ENCODE data around the gene ARNT2. TPM values are rescaled to one million over a fixed set of nuclear protein-coding genes. Genes with fewer than 3 reads are reported as not detected.

Gene ARNT2
- total and polyA plus RNA-seq, 4 experiments from 2014 or later: not detected

- Mint-ChIP-seq H3K4me1 (no peaks in the 10 kb centered on the region), H3K9me3 (no peaks in the 10 kb centered on the region), H3K27me3 (peaks cover 17 to 19% of the 10 kb centered on the region in 2 donors), H3K27ac (no peak overlapping the region), H3K4me3 (no peak overlapping the region), H3K36me3 (no peaks in the 10 kb centered on the region)
- Histone ChIP-seq H3K36me3 (ENCODE audit: insufficient read depth, low read length) (no peaks in the 10 kb centered on the region), H3K27me3 (ENCODE audit: insufficient read depth, low read length) (no peaks in the 10 kb centered on the region), H3K27ac (ENCODE audit: low read depth, low read length) (no peak overlapping the region), H3K4me1 (ENCODE audit: insufficient read depth, low read length) (no peaks in the 10 kb centered on the region), H3K4me3 (ENCODE audit: low read length in 2 of 2) (no peak overlapping the region), H3K9me3 (ENCODE audit: control insufficient read depth in 1 of 2, low read length in 2 of 2) (no peaks in the 10 kb centered on the region)
- no peak for DNase-seq
- POLR2A ChIA-PET (ENCODE audit: partially characterized antibody): no interaction called here
- intact Hi-C loops (cut with micrococcal nuclease): no loop called here
- CTCF ChIA-PET (ENCODE audit: partially characterized antibody): interaction anchor here (2.8 kb wide), 1 partner anchor 10 kb away, joined by 16 read pairs; no protein-coding TSS in a partner anchor
Observed at GRCh38 chr15:80466543-80466942, 62.4 kb downstream of the ARNT2 start.

- no peaks in the 10 kb centered on the region for H3K4me1 Mint-ChIP-seq
- Histone ChIP-seq H3K27me3 (ENCODE audit: insufficient read depth, low read length) (no peaks in the 10 kb centered on the region), H3K27ac (ENCODE audit: low read depth, low read length) (no peak overlapping the region), H3K36me3 (ENCODE audit: insufficient read depth, low read length) (no peaks in the 10 kb centered on the region), H3K4me1 (ENCODE audit: insufficient read depth, low read length) (no peaks in the 10 kb centered on the region), H3K4me3 (ENCODE audit: low read length in 2 of 2) (no peak overlapping the region), H3K9me3 (ENCODE audit: control insufficient read depth in 1 of 2, low read length in 2 of 2) (no peaks in the 10 kb centered on the region)
- H3K27ac Mint-ChIP-seq: no peak overlapping the region
- H3K4me3 Mint-ChIP-seq: no peak overlapping the region
- ChIA-PET CTCF (ENCODE audit: partially characterized antibody) (interaction anchor here (2.8 kb wide), 1 partner anchor 11 kb away, joined by 16 read pairs; no protein-coding TSS in a partner anchor), POLR2A (ENCODE audit: partially characterized antibody) (no interaction called here)
- H3K27me3 Mint-ChIP-seq: peaks cover 20 to 23% of the 10 kb centered on the region in 2 donors
- H3K9me3 Mint-ChIP-seq: no peaks in the 10 kb centered on the region
- H3K36me3 Mint-ChIP-seq: no peaks in the 10 kb centered on the region
- DNase-seq: no peak
- intact Hi-C loops (cut with micrococcal nuclease): no loop called here
Observed at GRCh38 chr15:80467311-80467714, 63.1 kb downstream of the ARNT2 start.

- DNase-seq: no peak
- Histone ChIP-seq H3K36me3 (ENCODE audit: insufficient read depth, low read length) (no peaks in the 10 kb centered on the region), H3K27ac (ENCODE audit: low read depth, low read length) (no peak overlapping the region), H3K9me3 (ENCODE audit: control insufficient read depth in 1 of 2, low read length in 2 of 2) (no peaks in the 10 kb centered on the region), H3K27me3 (ENCODE audit: insufficient read depth, low read length) (no peaks in the 10 kb centered on the region), H3K4me1 (ENCODE audit: insufficient read depth, low read length) (no peaks in the 10 kb centered on the region), H3K4me3 (ENCODE audit: low read length in 2 of 2) (no peak overlapping the region)
- Mint-ChIP-seq H3K4me3 (no peak overlapping the region), H3K27me3 (peaks cover 23 to 25% of the 10 kb centered on the region in 2 donors), H3K9me3 (no peaks in the 10 kb centered on the region), H3K27ac (no peak overlapping the region), H3K4me1 (no peaks in the 10 kb centered on the region), H3K36me3 (no peaks in the 10 kb centered on the region)
- intact Hi-C loops (cut with micrococcal nuclease): no loop called here
- CTCF ChIA-PET (ENCODE audit: partially characterized antibody): no interaction called here
- POLR2A ChIA-PET (ENCODE audit: partially characterized antibody): no interaction called here
Observed at GRCh38 chr15:80468796-80469195, 64.6 kb downstream of the ARNT2 start.

- no peaks in the 10 kb centered on the region for H3K4me1 Mint-ChIP-seq
- H3K9me3 ChIP-seq (ENCODE audit: control insufficient read depth in 1 of 2, low read length in 2 of 2): no peaks in the 10 kb centered on the region
- H3K27me3 ChIP-seq (ENCODE audit: insufficient read depth, low read length): no peaks in the 10 kb centered on the region
- no peak for DNase-seq
- no peaks in the 10 kb centered on the region for H3K4me1 ChIP-seq (ENCODE audit: insufficient read depth, low read length)
- no peaks in the 10 kb centered on the region for H3K36me3 ChIP-seq (ENCODE audit: insufficient read depth, low read length)
- intact Hi-C loops (cut with micrococcal nuclease): no loop called here
- ChIA-PET POLR2A (ENCODE audit: partially characterized antibody) (no interaction called here), CTCF (ENCODE audit: partially characterized antibody) (interaction anchor here (1.4 kb wide), 1 partner anchor 304 kb away, joined by 5 read pairs; no protein-coding TSS in a partner anchor)
- no peak overlapping the region for H3K4me3 ChIP-seq (ENCODE audit: low read length in 2 of 2)
- H3K27ac ChIP-seq (ENCODE audit: low read depth, low read length): no peak overlapping the region
- peaks cover 0 to 16% (median 2%) of the 10 kb centered on the region in 8 donors for H3K9me3 Mint-ChIP-seq
- H3K4me3 Mint-ChIP-seq: no peak overlapping the region
- peaks cover 20 to 23% of the 10 kb centered on the region in 2 donors for H3K27me3 Mint-ChIP-seq
- no peaks in the 10 kb centered on the region for H3K36me3 Mint-ChIP-seq
- peak overlapping the region in 1 of 7 donors; percentile 61 for H3K27ac Mint-ChIP-seq
Observed at GRCh38 chr15:80471881-80472280, 67.7 kb downstream of the ARNT2 start.

- no peak for DNase-seq
- H3K27ac Mint-ChIP-seq: no peak overlapping the region
- H3K36me3 ChIP-seq (ENCODE audit: insufficient read depth, low read length): no peaks in the 10 kb centered on the region
- POLR2A ChIA-PET (ENCODE audit: partially characterized antibody): no interaction called here
- no peaks in the 10 kb centered on the region for H3K4me1 Mint-ChIP-seq
- H3K4me3 ChIP-seq (ENCODE audit: low read length in 2 of 2): no peak overlapping the region
- H3K36me3 Mint-ChIP-seq: no peaks in the 10 kb centered on the region
- H3K4me1 ChIP-seq (ENCODE audit: insufficient read depth, low read length): no peaks in the 10 kb centered on the region
- no peak overlapping the region for H3K4me3 Mint-ChIP-seq
- H3K27me3 Mint-ChIP-seq: peaks cover 14 to 19% of the 10 kb centered on the region in 2 donors
- CTCF ChIA-PET (ENCODE audit: partially characterized antibody): interaction anchor here (1.4 kb wide), 1 partner anchor 303 kb away, joined by 5 read pairs; no protein-coding TSS in a partner anchor
- intact Hi-C loops (cut with micrococcal nuclease): no loop called here
- no peaks in the 10 kb centered on the region for H3K27me3 ChIP-seq (ENCODE audit: insufficient read depth, low read length)
- H3K9me3 ChIP-seq (ENCODE audit: control insufficient read depth in 1 of 2, low read length in 2 of 2): no peaks in the 10 kb centered on the region
- H3K27ac ChIP-seq (ENCODE audit: low read depth, low read length): no peak overlapping the region
- H3K9me3 Mint-ChIP-seq: peaks cover 0 to 23% (median 3%) of the 10 kb centered on the region in 8 donors
Observed at GRCh38 chr15:80473286-80474223, 69.4 kb downstream of the ARNT2 start.

GRCh38 chr15:80474224-80475215, 70.3 kb downstream of the ARNT2 start:
- CTCF ChIA-PET (ENCODE audit: partially characterized antibody): no interaction called here
- POLR2A ChIA-PET (ENCODE audit: partially characterized antibody): no interaction called here
- H3K4me3 Mint-ChIP-seq: no peak overlapping the region

GRCh38 chr15:80475572-80475971, 71.4 kb downstream of the ARNT2 start:
- DNase-seq: no peak
- ChIA-PET CTCF (ENCODE audit: partially characterized antibody) (no interaction called here), POLR2A (ENCODE audit: partially characterized antibody) (no interaction called here)
- H3K9me3 ChIP-seq (ENCODE audit: control insufficient read depth in 1 of 2, low read length in 2 of 2): no peaks in the 10 kb centered on the region
- H3K36me3 ChIP-seq (ENCODE audit: insufficient read depth, low read length): no peaks in the 10 kb centered on the region
- no peak overlapping the region for H3K4me3 ChIP-seq (ENCODE audit: low read length in 2 of 2)
- no peaks in the 10 kb centered on the region for H3K4me1 ChIP-seq (ENCODE audit: insufficient read depth, low read length)
- H3K9me3 Mint-ChIP-seq: peaks cover 0 to 23% (median 3%) of the 10 kb centered on the region in 8 donors
- H3K36me3 Mint-ChIP-seq: no peaks in the 10 kb centered on the region
- H3K27ac ChIP-seq (ENCODE audit: low read depth, low read length): no peak overlapping the region
- no peaks in the 10 kb centered on the region for H3K4me1 Mint-ChIP-seq
- intact Hi-C loops (cut with micrococcal nuclease): no loop called here
- H3K27me3 ChIP-seq (ENCODE audit: insufficient read depth, low read length): no peaks in the 10 kb centered on the region
- H3K4me3 Mint-ChIP-seq: no peak overlapping the region
- H3K27me3 Mint-ChIP-seq: peaks cover 12 to 17% of the 10 kb centered on the region in 2 donors
- H3K27ac Mint-ChIP-seq: no peak overlapping the region

More at GRCh38 chr15:80474224-80475215, 70.3 kb downstream of the ARNT2 start:
- Mint-ChIP-seq H3K27me3 (peaks cover 14 to 19% of the 10 kb centered on the region in 2 donors), H3K9me3 (peaks cover 0 to 23% (median 3%) of the 10 kb centered on the region in 8 donors), H3K4me1 (no peaks in the 10 kb centered on the region), H3K27ac (no peak overlapping the region), H3K36me3 (no peaks in the 10 kb centered on the region)
- DNase-seq: no peak
- Histone ChIP-seq H3K4me1 (ENCODE audit: insufficient read depth, low read length) (no peaks in the 10 kb centered on the region), H3K27ac (ENCODE audit: low read depth, low read length) (no peak overlapping the region), H3K9me3 (ENCODE audit: control insufficient read depth in 1 of 2, low read length in 2 of 2) (no peaks in the 10 kb centered on the region), H3K36me3 (ENCODE audit: insufficient read depth, low read length) (no peaks in the 10 kb centered on the region), H3K4me3 (ENCODE audit: low read length in 2 of 2) (no peak overlapping the region), H3K27me3 (ENCODE audit: insufficient read depth, low read length) (no peaks in the 10 kb centered on the region)
- intact Hi-C loops (cut with micrococcal nuclease): no loop called here
